ENCODE data around the gene ZDHHC12. TPM values are rescaled to one million over a fixed set of nuclear protein-coding genes. Genes with fewer than 3 reads are reported as not detected.

ZDHHC12 gene
- total and polyA plus RNA-seq, 4 donors = 24.7 to 48.2 (median 30.3) TPM

DNA sequence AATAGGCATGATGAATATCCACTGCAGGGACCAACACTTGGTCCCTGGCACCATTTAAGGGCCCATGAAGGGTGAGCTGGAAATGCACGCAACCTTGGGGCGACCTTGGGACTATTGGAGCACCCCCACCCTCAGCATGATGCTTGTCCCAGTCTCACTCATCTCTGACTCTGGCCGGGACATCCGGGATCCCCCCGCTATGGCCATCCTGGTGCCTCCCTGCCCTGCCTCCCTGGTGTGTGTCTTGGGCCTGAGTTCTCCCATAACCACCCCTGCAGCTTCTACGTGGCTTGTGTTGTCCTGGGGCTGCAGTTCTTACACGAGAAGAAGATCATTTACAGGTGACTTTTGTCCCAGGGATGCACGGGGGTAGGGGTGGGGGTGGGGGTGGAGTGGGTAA is 5.9 kb downstream of the ZDHHC12 start:
- DNase-seq (ENCODE audit: low spot score) = no peak
- Histone ChIP-seq H3K4me1 (ENCODE audit: control insufficient read depth in 4 of 4, insufficient read depth in 4 of 4, low read length in 3 of 4) (peaks cover 0 to 4% (median 2%) of the 10 kb centered on the region in 4 donors), H3K4me3 (ENCODE audit: low read depth in 1 of 3, low read length in 3 of 3) (no peak overlapping the region), H3K9me3 (ENCODE audit: control insufficient read depth in 4 of 4, low read length in 3 of 4) (no peaks in the 10 kb centered on the region), H3K9ac (ENCODE audit: low read depth in 1 of 2, low read length in 2 of 2) (no peak overlapping the region), H3K27me3 (ENCODE audit: control insufficient read depth in 4 of 4, insufficient read depth in 4 of 4, low read length in 3 of 4) (no peaks in the 10 kb centered on the region), H3K27ac (ENCODE audit: low read depth in 1 of 2, low read length in 2 of 2) (no peak overlapping the region), H3K36me3 (ENCODE audit: control insufficient read depth in 4 of 4, insufficient read depth in 3 of 4, low read depth in 1 of 4, low read length in 3 of 4) (peaks cover 0 to 8% (median under 1%) of the 10 kb centered on the region in 4 donors)
- TF ChIP-seq NR2F2 (IDR thresholded peaks at IDR 0.05) (no peak), RAD21 (IDR thresholded peaks at IDR 0.05) (no peak), TAF1 (conservative IDR thresholded peaks at IDR 0.05) (no peak), HNF4G (IDR thresholded peaks at IDR 0.05) (no peak), FOXA1 (IDR thresholded peaks at IDR 0.05) (no peak), EGR1 (IDR thresholded peaks at IDR 0.05; ENCODE audit: low read depth in 2 of 2) (no peak), JUND (IDR thresholded peaks at IDR 0.05) (no peak), RXRA (IDR thresholded peaks at IDR 0.05) (no peak), FOXA2 (IDR thresholded peaks at IDR 0.05) (no peak), SP1 (IDR thresholded peaks at IDR 0.05) (no peak), HNF4A (conservative IDR thresholded peaks at IDR 0.05) (no peak), GABPA (IDR thresholded peaks at IDR 0.05 in 1 of 2, conservative IDR thresholded peaks at IDR 0.05 in 1 of 2) (no peak), YY1 (IDR thresholded peaks at IDR 0.05) (no peak)
- TF ChIP-seq, protein P1, sequence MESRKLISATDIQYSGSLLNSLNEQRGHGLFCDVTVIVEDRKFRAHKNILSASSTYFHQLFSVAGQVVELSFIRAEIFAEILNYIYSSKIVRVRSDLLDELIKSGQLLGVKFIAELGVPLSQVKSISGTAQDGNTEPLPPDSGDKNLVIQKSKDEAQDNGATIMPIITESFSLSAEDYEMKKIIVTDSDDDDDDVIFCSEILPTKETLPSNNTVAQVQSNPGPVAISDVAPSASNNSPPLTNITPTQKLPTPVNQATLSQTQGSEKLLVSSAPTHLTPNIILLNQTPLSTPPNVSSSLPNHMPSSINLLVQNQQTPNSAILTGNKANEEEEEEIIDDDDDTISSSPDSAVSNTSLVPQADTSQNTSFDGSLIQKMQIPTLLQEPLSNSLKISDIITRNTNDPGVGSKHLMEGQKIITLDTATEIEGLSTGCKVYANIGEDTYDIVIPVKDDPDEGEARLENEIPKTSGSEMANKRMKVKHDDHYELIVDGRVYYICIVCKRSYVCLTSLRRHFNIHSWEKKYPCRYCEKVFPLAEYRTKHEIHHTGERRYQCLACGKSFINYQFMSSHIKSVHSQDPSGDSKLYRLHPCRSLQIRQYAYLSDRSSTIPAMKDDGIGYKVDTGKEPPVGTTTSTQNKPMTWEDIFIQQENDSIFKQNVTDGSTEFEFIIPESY (IDR thresholded peaks at IDR 0.05) = no peak
- TF ChIP-seq, protein P2, sequence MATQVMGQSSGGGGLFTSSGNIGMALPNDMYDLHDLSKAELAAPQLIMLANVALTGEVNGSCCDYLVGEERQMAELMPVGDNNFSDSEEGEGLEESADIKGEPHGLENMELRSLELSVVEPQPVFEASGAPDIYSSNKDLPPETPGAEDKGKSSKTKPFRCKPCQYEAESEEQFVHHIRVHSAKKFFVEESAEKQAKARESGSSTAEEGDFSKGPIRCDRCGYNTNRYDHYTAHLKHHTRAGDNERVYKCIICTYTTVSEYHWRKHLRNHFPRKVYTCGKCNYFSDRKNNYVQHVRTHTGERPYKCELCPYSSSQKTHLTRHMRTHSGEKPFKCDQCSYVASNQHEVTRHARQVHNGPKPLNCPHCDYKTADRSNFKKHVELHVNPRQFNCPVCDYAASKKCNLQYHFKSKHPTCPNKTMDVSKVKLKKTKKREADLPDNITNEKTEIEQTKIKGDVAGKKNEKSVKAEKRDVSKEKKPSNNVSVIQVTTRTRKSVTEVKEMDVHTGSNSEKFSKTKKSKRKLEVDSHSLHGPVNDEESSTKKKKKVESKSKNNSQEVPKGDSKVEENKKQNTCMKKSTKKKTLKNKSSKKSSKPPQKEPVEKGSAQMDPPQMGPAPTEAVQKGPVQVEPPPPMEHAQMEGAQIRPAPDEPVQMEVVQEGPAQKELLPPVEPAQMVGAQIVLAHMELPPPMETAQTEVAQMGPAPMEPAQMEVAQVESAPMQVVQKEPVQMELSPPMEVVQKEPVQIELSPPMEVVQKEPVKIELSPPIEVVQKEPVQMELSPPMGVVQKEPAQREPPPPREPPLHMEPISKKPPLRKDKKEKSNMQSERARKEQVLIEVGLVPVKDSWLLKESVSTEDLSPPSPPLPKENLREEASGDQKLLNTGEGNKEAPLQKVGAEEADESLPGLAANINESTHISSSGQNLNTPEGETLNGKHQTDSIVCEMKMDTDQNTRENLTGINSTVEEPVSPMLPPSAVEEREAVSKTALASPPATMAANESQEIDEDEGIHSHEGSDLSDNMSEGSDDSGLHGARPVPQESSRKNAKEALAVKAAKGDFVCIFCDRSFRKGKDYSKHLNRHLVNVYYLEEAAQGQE (IDR thresholded peaks at IDR 0.05) = no peak
- TF ChIP-seq, protein P3, sequence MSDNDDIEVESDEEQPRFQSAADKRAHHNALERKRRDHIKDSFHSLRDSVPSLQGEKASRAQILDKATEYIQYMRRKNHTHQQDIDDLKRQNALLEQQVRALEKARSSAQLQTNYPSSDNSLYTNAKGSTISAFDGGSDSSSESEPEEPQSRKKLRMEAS (IDR thresholded peaks at IDR 0.05) = no peak
- TF ChIP-seq, protein P4, sequence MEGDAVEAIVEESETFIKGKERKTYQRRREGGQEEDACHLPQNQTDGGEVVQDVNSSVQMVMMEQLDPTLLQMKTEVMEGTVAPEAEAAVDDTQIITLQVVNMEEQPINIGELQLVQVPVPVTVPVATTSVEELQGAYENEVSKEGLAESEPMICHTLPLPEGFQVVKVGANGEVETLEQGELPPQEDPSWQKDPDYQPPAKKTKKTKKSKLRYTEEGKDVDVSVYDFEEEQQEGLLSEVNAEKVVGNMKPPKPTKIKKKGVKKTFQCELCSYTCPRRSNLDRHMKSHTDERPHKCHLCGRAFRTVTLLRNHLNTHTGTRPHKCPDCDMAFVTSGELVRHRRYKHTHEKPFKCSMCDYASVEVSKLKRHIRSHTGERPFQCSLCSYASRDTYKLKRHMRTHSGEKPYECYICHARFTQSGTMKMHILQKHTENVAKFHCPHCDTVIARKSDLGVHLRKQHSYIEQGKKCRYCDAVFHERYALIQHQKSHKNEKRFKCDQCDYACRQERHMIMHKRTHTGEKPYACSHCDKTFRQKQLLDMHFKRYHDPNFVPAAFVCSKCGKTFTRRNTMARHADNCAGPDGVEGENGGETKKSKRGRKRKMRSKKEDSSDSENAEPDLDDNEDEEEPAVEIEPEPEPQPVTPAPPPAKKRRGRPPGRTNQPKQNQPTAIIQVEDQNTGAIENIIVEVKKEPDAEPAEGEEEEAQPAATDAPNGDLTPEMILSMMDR (IDR thresholded peaks at IDR 0.05; ENCODE audit: low read depth, low read length, missing input control) = no peak
- TF ChIP-seq, protein P5, sequence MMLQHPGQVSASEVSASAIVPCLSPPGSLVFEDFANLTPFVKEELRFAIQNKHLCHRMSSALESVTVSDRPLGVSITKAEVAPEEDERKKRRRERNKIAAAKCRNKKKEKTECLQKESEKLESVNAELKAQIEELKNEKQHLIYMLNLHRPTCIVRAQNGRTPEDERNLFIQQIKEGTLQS (IDR thresholded peaks at IDR 0.05) = no peak
- 75% methylated on average over 8 of the region's 8 CpGs for WGBS

All from liver (tissue), 9 donors.